HEK293 (cell line): ENCODE measurements around the gene SLC39A3.

Experiments used
- CTCF ChIA-PET: fragments of 350-600 bp; formaldehyde crosslinking; extraction: SDS; loops from one replicate; lab custom pipeline; 2021; ENCODE audit warnings: antibody characterized with exemption; lab: Yijun Ruan, JAX
- POLR2A ChIA-PET: fragments of 300-600 bp; formaldehyde crosslinking; extraction: SDS; loops from one replicate; lab custom pipeline; 2020; ENCODE audit warnings: antibody characterized with exemption, inconsistent platforms; lab: Yijun Ruan, JAX
- H3K27ac ChIP-seq: fragments of 200-500 bp; sonication (Bioruptor generic); 2 replicates; pipeline ENCODE4 v1.5.1; 2014; ENCODE audit warnings: low read depth, low read length, control low read depth, inconsistent platforms; ENCODE audit errors: extremely low read depth
- H3K36me3 ChIP-seq, 2 experiments: fragments of 200-500 bp in 1 of 2; sonication (Bioruptor generic) in 1 of 2; 1 replicate in 1 of 2; 2 replicates in 1 of 2; pipeline ENCODE4 v1.5.1; 2014 to 2017; ENCODE audit warnings: inconsistent platforms in 2 of 2, low read length in 2 of 2; ENCODE audit not compliant: control insufficient read depth in 2 of 2, insufficient read depth in 1 of 2
- H3K4me1 ChIP-seq: fragments of 200-500 bp; sonication (Bioruptor generic); 2 replicates; pipeline ENCODE4 v1.5.1; 2014; ENCODE audit warnings: mild to moderate bottlenecking, low read length, inconsistent platforms; ENCODE audit not compliant: control insufficient read depth, insufficient read depth
- H3K4me3 ChIP-seq: 2 replicates; pipeline ENCODE4 v1.5.1; 2011; ENCODE audit warnings: low read depth, mild to moderate bottlenecking, control low read depth, low read length, moderate library complexity
- H3K9me3 ChIP-seq: fragments of 200-500 bp; sonication (Bioruptor generic); 2 replicates; pipeline ENCODE4 v1.5.1; 2014; ENCODE audit warnings: low read depth, low read length, inconsistent platforms; ENCODE audit not compliant: control insufficient read depth, insufficient read depth
- KLF9 ChIP-seq: fragments of 450-650 bp; formaldehyde crosslinking; IDR thresholded peaks from 2 replicates; pipeline ENCODE4 v1.5.1; 2016; ENCODE audit warnings: missing biosample characterization, missing genetic modification characterization, low read depth
- OSR2 ChIP-seq: fragments of 450-650 bp; formaldehyde crosslinking; IDR thresholded peaks from 2 replicates; pipeline ENCODE4 v1.5.1; 2016; ENCODE audit warnings: missing biosample characterization, missing genetic modification characterization
- PRDM6 ChIP-seq: fragments of 450-650 bp; formaldehyde crosslinking; IDR thresholded peaks from 2 replicates; pipeline ENCODE4 v1.5.1; 2017; ENCODE audit warnings: missing biosample characterization, missing genetic modification characterization
- RBAK ChIP-seq: fragments of 450-650 bp; formaldehyde crosslinking; IDR thresholded peaks from 2 replicates; pipeline ENCODE4 v1.5.1; 2016; ENCODE audit warnings: missing biosample characterization, missing genetic modification characterization
- SCRT2 ChIP-seq: fragments of 450-650 bp; formaldehyde crosslinking; IDR thresholded peaks from 2 replicates; pipeline ENCODE4 v1.5.1; 2016; ENCODE audit warnings: missing biosample characterization, missing genetic modification characterization
- ZBTB20 ChIP-seq: fragments of 450-650 bp; formaldehyde crosslinking; IDR thresholded peaks from 2 replicates; pipeline ENCODE4 v1.5.1; 2016; ENCODE audit warnings: missing biosample characterization, missing genetic modification characterization
- ZNF366 ChIP-seq: fragments of 450-650 bp; formaldehyde crosslinking; conservative IDR thresholded peaks from 2 replicates; pipeline ENCODE4 v1.5.1; 2016; ENCODE audit warnings: missing biosample characterization, missing genetic modification characterization
- ZNF37A ChIP-seq: fragments of 450-650 bp; IDR thresholded peaks from 2 replicates; pipeline ENCODE4 v1.5.1; 2018; ENCODE audit warnings: missing biosample characterization, missing genetic modification characterization
- ZNF394 ChIP-seq: fragments of 450-650 bp; formaldehyde crosslinking; IDR thresholded peaks from 2 replicates; pipeline ENCODE4 v1.5.1; 2016; ENCODE audit warnings: missing biosample characterization, missing genetic modification characterization, mild to moderate bottlenecking, moderate library complexity, borderline replicate concordance
- ZNF600 ChIP-seq: fragments of 450-650 bp; formaldehyde crosslinking; IDR thresholded peaks from 2 replicates; pipeline ENCODE4 v1.5.1; 2016; ENCODE audit warnings: missing biosample characterization, missing genetic modification characterization
- ZNF626 ChIP-seq: fragments of 450-650 bp; sonication (Bioruptor Pico); formaldehyde crosslinking; IDR thresholded peaks from 2 replicates; pipeline ENCODE4 v1.5.1; 2018; ENCODE audit warnings: missing biosample characterization, missing genetic modification characterization, inconsistent platforms
- ZNF677 ChIP-seq: fragments of 450-650 bp; IDR thresholded peaks from 2 replicates; pipeline ENCODE4 v1.5.0; 2018; ENCODE audit warnings: missing biosample characterization, mild to moderate bottlenecking, missing genetic modification characterization, moderate library complexity
- ZNF768 ChIP-seq: fragments of 450-650 bp; formaldehyde crosslinking; IDR thresholded peaks from 2 replicates; pipeline ENCODE4 v1.5.1; 2018; ENCODE audit warnings: missing biosample characterization, mild to moderate bottlenecking, missing genetic modification characterization
- TF ChIP-seq, protein P1 (sequence below): fragments of 450-650 bp; formaldehyde crosslinking; IDR thresholded peaks from 2 replicates; pipeline ENCODE4 v1.5.1; 2016; ENCODE audit warnings: missing biosample characterization, missing genetic modification characterization
- TF ChIP-seq, protein P2 (sequence below): fragments of 450-650 bp; formaldehyde crosslinking; IDR thresholded peaks from 2 replicates; pipeline ENCODE4 v1.5.0; 2017; ENCODE audit warnings: missing biosample characterization, missing genetic modification characterization, borderline replicate concordance
- TF ChIP-seq, protein P3 (sequence below): fragments of 450-650 bp; formaldehyde crosslinking; conservative IDR thresholded peaks from 2 replicates; pipeline ENCODE4 v1.5.1; 2016; ENCODE audit warnings: low read depth, missing biosample characterization, missing genetic modification characterization

Gene SLC39A3

DNA sequence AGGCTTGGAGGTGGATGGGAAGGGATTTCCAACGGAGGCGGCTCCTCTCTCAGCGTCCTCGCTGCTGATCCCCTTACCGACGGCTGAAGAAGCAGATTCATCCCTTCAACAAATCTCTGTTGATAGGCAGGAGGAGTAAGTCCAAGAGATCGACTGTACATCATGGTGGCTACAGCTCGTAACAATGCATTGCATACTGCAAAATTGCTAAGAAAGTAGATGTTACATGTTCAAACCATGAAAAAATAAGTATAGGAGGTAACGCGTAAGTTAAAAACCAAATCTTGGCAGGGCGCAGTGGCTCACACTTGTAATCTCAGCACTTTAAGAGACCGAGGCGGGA lies 468 bp upstream of the SLC39A3 start:
- TF ChIP-seq KLF9 (tag by site-specific recombination), result no peak
- TF ChIP-seq ZNF394 (tag by site-specific recombination), result no peak
- TF ChIP-seq ZBTB20 (tag by site-specific recombination), result no peak
- TF ChIP-seq ZNF366 (tag by site-specific recombination), result no peak
- no peak for TF ChIP-seq PRDM6 (tag by site-specific recombination)
- TF ChIP-seq, protein P1, sequence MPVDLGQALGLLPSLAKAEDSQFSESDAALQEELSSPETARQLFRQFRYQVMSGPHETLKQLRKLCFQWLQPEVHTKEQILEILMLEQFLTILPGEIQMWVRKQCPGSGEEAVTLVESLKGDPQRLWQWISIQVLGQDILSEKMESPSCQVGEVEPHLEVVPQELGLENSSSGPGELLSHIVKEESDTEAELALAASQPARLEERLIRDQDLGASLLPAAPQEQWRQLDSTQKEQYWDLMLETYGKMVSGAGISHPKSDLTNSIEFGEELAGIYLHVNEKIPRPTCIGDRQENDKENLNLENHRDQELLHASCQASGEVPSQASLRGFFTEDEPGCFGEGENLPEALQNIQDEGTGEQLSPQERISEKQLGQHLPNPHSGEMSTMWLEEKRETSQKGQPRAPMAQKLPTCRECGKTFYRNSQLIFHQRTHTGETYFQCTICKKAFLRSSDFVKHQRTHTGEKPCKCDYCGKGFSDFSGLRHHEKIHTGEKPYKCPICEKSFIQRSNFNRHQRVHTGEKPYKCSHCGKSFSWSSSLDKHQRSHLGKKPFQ (tag by site-specific recombination), result no peak
- no peak for TF ChIP-seq ZNF677 (tag by site-specific recombination)
- no peak for TF ChIP-seq ZNF37A (tag by site-specific recombination)
- TF ChIP-seq, protein P2, sequence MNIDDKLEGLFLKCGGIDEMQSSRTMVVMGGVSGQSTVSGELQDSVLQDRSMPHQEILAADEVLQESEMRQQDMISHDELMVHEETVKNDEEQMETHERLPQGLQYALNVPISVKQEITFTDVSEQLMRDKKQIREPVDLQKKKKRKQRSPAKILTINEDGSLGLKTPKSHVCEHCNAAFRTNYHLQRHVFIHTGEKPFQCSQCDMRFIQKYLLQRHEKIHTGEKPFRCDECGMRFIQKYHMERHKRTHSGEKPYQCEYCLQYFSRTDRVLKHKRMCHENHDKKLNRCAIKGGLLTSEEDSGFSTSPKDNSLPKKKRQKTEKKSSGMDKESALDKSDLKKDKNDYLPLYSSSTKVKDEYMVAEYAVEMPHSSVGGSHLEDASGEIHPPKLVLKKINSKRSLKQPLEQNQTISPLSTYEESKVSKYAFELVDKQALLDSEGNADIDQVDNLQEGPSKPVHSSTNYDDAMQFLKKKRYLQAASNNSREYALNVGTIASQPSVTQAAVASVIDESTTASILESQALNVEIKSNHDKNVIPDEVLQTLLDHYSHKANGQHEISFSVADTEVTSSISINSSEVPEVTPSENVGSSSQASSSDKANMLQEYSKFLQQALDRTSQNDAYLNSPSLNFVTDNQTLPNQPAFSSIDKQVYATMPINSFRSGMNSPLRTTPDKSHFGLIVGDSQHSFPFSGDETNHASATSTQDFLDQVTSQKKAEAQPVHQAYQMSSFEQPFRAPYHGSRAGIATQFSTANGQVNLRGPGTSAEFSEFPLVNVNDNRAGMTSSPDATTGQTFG, result no peak
- ChIA-PET CTCF (no interaction called here), POLR2A (interaction anchor here (0.7 to 1.2 kb wide), 3 partner anchors 11 to 443 kb away, joined by 3 to 4 read pairs (median 3); no protein-coding TSS in a partner anchor)
- no peaks in the 10 kb centered on the region for H3K9me3 ChIP-seq
- no peaks in the 10 kb centered on the region for H3K4me1 ChIP-seq
- no peak overlapping the region for H3K4me3 ChIP-seq
- peaks cover 0 to 22% of the 10 kb centered on the region in 2 experiments; a peak in 2 of 3 replicates for H3K36me3 ChIP-seq
- H3K27ac ChIP-seq, result no peak overlapping the region

- Histone ChIP-seq H3K27ac (no peak overlapping the region), H3K4me1 (no peaks in the 10 kb centered on the region), H3K9me3 (no peaks in the 10 kb centered on the region), H3K36me3 (peaks cover 0 to 50% of the 10 kb centered on the region in 2 experiments; a peak in 2 of 3 replicates), H3K4me3 (no peak overlapping the region)
- CTCF ChIA-PET, result interaction anchor here (0.6 to 1.6 kb wide), 2 partner anchors 13 to 698 kb away, joined by 3 to 5 read pairs; no protein-coding TSS in a partner anchor
- TF ChIP-seq ZNF768 (tag by site-specific recombination) (peak; percentile 26; the same call in 1 of the 2 replicates), RBAK (tag by site-specific recombination) (0 out of 2 replicates have a peak, but pooled peaks have one; percentile 45), ZNF600 (tag by site-specific recombination) (no peak), OSR2 (tag by site-specific recombination) (no peak), ZNF626 (tag by site-specific recombination) (no peak), SCRT2 (0 out of 2 replicates have a peak, but pooled peaks have one; percentile 25)
- TF ChIP-seq, protein P3, sequence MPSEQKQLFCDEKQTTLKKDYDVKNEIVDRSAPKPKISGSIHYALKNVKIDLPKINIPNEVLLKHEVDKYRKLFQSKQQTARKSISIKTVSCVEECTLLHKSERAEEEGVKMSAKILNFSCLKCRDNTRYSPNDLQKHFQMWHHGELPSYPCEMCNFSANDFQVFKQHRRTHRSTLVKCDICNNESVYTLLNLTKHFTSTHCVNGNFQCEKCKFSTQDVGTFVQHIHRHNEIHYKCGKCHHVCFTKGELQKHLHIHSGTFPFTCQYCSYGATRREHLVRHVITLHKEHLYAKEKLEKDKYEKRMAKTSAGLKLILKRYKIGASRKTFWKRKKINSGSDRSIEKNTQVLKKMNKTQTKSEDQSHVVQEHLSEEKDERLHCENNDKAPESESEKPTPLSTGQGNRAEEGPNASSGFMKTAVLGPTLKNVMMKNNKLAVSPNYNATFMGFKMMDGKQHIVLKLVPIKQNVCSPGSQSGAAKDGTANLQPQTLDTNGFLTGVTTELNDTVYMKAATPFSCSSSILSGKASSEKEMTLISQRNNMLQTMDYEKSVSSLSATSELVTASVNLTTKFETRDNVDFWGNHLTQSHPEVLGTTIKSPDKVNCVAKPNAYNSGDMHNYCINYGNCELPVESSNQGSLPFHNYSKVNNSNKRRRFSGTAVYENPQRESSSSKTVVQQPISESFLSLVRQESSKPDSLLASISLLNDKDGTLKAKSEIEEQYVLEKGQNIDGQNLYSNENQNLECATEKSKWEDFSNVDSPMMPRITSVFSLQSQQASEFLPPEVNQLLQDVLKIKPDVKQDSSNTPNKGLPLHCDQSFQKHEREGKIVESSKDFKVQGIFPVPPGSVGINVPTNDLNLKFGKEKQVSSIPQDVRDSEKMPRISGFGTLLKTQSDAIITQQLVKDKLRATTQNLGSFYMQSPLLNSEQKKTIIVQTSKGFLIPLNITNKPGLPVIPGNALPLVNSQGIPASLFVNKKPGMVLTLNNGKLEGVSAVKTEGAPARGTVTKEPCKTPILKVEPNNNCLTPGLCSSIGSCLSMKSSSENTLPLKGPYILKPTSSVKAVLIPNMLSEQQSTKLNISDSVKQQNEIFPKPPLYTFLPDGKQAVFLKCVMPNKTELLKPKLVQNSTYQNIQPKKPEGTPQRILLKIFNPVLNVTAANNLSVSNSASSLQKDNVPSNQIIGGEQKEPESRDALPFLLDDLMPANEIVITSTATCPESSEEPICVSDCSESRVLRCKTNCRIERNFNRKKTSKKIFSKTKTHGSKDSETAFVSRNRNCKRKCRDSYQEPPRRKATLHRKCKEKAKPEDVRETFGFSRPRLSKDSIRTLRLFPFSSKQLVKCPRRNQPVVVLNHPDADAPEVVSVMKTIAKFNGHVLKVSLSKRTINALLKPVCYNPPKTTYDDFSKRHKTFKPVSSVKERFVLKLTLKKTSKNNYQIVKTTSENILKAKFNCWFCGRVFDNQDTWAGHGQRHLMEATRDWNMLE (tag by site-specific recombination), result no peak
- POLR2A ChIA-PET, result interaction anchor here (0.6 to 1.0 kb wide), 2 partner anchors 47 to 67 kb away, joined by 3 read pairs; partner anchors contain the start of gene SGTA
These were observed 3.1 kb downstream of the SLC39A3 start for GRCh38 chr19:2736550-2737190.
